Lower leg skin (tissue), 4 donors: ENCODE results near the gene NSMCE1. TPM values are rescaled to one million over a fixed set of nuclear protein-coding genes. Genes with fewer than 3 reads are reported as not detected.

ENCODE experiments used
- DNase-seq, 2 donors: peaks; one replicate each; pipeline ENCODE4 v3.0.0-alpha.2; 2019; ENCODE audit warnings: low spot score in 2 of 2
- H3K4me3 ChIP-seq: fragments of 200-600 bp; sonication (generic); 2 replicates; pipeline ENCODE4 v1.5.1; 2017; ENCODE audit warnings: mild to moderate bottlenecking, low read depth; ENCODE audit not compliant: poor library complexity, severe bottlenecking
- POLR2A ChIP-seq, 2 donors: fragments of 450-650 bp; IDR thresholded peaks; one replicate each; pipeline ENCODE4 v1.6.1; 2016 to 2017; ENCODE audit warnings: antibody characterized with exemption in 2 of 2, mild to moderate bottlenecking in 1 of 2, moderate library complexity in 1 of 2
- WGBS, 2 donors: methylation state at CpG; one replicate each; pipeline ENCODE4 v1.1.5; 2018; 5-methylcytosine and 5-hydroxymethylcytosine counted together
- intact Hi-C: fragments of 100-400 bp; cut with DNase I; formaldehyde crosslinking; loops from one replicate; pipeline ENCODE4 v1.15.0; 2023; ENCODE audit warnings: low total_unique reads
- total RNA-seq, 4 donors: library from RNA; depleted of rRNA; stranded (reverse); fragments of >200 nt; gene quantifications; one replicate each; pipeline ENCODE4 v1.1.0, GENCODE V29; 2016
- TF ChIP-seq, protein P1 (sequence below), 3 donors: fragments of 450-650 bp; IDR thresholded peaks; one replicate each; pipeline ENCODE4 v1.5.1; 2016; ENCODE audit warnings: antibody characterized with exemption in 3 of 3, mild to moderate bottlenecking in 3 of 3, moderate library complexity in 2 of 3

NSMCE1 gene
- total RNA-seq, 4 donors from 2014 or later = 17.3 to 29.2 (median 21.1) TPM

DNA sequence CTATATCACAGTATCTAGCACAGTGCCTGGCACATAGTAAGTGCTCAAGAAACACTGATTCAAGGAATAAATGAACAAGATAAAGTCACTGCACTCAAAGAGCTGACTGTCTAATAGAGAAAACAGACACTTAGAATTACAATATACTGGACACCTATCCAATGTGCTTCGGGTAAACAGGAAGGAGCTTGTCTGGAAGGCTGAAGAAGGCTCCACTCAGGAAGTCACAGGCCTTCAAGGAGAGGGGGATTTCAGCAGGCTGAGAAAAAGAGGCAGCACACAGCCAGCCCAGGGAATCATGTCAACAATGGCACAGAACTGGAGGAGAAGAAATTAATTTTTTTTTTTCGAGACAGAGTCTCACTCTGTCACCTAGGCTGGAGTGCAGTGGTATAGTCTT is 35.5 kb upstream of the NSMCE1 start:
- TF ChIP-seq POLR2A (IDR thresholded peaks at IDR 0.05) = no peak
- TF ChIP-seq, protein P1, sequence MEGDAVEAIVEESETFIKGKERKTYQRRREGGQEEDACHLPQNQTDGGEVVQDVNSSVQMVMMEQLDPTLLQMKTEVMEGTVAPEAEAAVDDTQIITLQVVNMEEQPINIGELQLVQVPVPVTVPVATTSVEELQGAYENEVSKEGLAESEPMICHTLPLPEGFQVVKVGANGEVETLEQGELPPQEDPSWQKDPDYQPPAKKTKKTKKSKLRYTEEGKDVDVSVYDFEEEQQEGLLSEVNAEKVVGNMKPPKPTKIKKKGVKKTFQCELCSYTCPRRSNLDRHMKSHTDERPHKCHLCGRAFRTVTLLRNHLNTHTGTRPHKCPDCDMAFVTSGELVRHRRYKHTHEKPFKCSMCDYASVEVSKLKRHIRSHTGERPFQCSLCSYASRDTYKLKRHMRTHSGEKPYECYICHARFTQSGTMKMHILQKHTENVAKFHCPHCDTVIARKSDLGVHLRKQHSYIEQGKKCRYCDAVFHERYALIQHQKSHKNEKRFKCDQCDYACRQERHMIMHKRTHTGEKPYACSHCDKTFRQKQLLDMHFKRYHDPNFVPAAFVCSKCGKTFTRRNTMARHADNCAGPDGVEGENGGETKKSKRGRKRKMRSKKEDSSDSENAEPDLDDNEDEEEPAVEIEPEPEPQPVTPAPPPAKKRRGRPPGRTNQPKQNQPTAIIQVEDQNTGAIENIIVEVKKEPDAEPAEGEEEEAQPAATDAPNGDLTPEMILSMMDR (IDR thresholded peaks at IDR 0.05) = no peak
- DNase-seq = no peak
- H3K4me3 ChIP-seq = no peak overlapping the region
- 48 to 77% methylated on average over 2 of the region's 2 CpGs for WGBS, 2 donors
- intact Hi-C loops = no loop called here

GRCh38 chr16:27303256-27304100 is 34.9 kb upstream of the NSMCE1 start:
- TF ChIP-seq POLR2A (IDR thresholded peaks at IDR 0.05) = no peak
- TF ChIP-seq, protein P1 (IDR thresholded peaks at IDR 0.05) = no peak
- peak in 1 of 2 donors; percentile 36 for DNase-seq
- H3K4me3 ChIP-seq = no peak overlapping the region
- intact Hi-C loops = no loop called here
- WGBS, 2 donors = 74 to 77% methylated on average over 12 of the region's 12 CpGs

GRCh38 chr16:27302126-27302525 is 33.6 kb upstream of the NSMCE1 start:
- no peak for TF ChIP-seq POLR2A (IDR thresholded peaks at IDR 0.05)
- TF ChIP-seq, protein P1 (IDR thresholded peaks at IDR 0.05) = no peak
- peak in 1 of 2 donors; percentile 31 for DNase-seq
- intact Hi-C loops = no loop called here
- H3K4me3 ChIP-seq = no peak overlapping the region
- 91 to 95% methylated on average over 3 of the region's 3 CpGs for WGBS, 2 donors

- 88 to 90% methylated on average over 3 of the region's 3 CpGs for WGBS, 2 donors
These were observed 32.8 kb upstream of the NSMCE1 start for GRCh38 chr16:27301236-27301861.

GRCh38 chr16:27298132-27298531 is 29.6 kb upstream of the NSMCE1 start:
- intact Hi-C loops = no loop called here
- DNase-seq = no peak
- no peak overlapping the region for H3K4me3 ChIP-seq
- WGBS, 2 donors = 97 to 98% methylated on average over 5 of the region's 5 CpGs
- TF ChIP-seq, protein P1 (IDR thresholded peaks at IDR 0.05) = no peak

More at GRCh38 chr16:27301236-27301861, 32.8 kb upstream of the NSMCE1 start:
- no peak overlapping the region for H3K4me3 ChIP-seq
- peak in 1 of 2 donors; percentile 32 for DNase-seq
- intact Hi-C loops = no loop called here
- TF ChIP-seq, protein P1 (IDR thresholded peaks at IDR 0.05) = no peak
- TF ChIP-seq POLR2A (IDR thresholded peaks at IDR 0.05) = no peak
